ENCODE results near the gene RASGEF1C.

The RASGEF1C gene

GRCh38 chr5:180143656-180144364, 65.2 kb downstream of the RASGEF1C start:
- no peak for TF ChIP-seq TAF1 (IDR thresholded peaks at IDR 0.05; ENCODE audit: borderline replicate concordance, insufficient read depth, low read length)
- TF ChIP-seq SIN3A (IDR thresholded peaks at IDR 0.05; ENCODE audit: borderline replicate concordance, insufficient read depth, low read length), result no peak
- no peak for TF ChIP-seq POLR2AphosphoS5 (IDR thresholded peaks at IDR 0.05; ENCODE audit: low read depth, low read length)
- TF ChIP-seq FOXP2 (optimal IDR thresholded peaks at IDR 0.05; ENCODE audit: borderline replicate concordance, extremely low read depth, extremely low read length, insufficient read depth), result no peak
- TF ChIP-seq, protein P1, sequence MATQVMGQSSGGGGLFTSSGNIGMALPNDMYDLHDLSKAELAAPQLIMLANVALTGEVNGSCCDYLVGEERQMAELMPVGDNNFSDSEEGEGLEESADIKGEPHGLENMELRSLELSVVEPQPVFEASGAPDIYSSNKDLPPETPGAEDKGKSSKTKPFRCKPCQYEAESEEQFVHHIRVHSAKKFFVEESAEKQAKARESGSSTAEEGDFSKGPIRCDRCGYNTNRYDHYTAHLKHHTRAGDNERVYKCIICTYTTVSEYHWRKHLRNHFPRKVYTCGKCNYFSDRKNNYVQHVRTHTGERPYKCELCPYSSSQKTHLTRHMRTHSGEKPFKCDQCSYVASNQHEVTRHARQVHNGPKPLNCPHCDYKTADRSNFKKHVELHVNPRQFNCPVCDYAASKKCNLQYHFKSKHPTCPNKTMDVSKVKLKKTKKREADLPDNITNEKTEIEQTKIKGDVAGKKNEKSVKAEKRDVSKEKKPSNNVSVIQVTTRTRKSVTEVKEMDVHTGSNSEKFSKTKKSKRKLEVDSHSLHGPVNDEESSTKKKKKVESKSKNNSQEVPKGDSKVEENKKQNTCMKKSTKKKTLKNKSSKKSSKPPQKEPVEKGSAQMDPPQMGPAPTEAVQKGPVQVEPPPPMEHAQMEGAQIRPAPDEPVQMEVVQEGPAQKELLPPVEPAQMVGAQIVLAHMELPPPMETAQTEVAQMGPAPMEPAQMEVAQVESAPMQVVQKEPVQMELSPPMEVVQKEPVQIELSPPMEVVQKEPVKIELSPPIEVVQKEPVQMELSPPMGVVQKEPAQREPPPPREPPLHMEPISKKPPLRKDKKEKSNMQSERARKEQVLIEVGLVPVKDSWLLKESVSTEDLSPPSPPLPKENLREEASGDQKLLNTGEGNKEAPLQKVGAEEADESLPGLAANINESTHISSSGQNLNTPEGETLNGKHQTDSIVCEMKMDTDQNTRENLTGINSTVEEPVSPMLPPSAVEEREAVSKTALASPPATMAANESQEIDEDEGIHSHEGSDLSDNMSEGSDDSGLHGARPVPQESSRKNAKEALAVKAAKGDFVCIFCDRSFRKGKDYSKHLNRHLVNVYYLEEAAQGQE (IDR thresholded peaks at IDR 0.05; ENCODE audit: insufficient read depth in 1 of 2, low read depth in 2 of 2, low read length in 2 of 2), result no peak

GRCh38 chr5:180142824-180143610, 66.0 kb downstream of the RASGEF1C start:
- no peak for TF ChIP-seq TAF1 (IDR thresholded peaks at IDR 0.05; ENCODE audit: borderline replicate concordance, insufficient read depth, low read length)
- no peak for TF ChIP-seq SIN3A (IDR thresholded peaks at IDR 0.05; ENCODE audit: borderline replicate concordance, insufficient read depth, low read length)
- TF ChIP-seq, protein P1 (IDR thresholded peaks at IDR 0.05; ENCODE audit: insufficient read depth in 1 of 2, low read depth in 2 of 2, low read length in 2 of 2), result no peak
- TF ChIP-seq FOXP2 (optimal IDR thresholded peaks at IDR 0.05; ENCODE audit: borderline replicate concordance, extremely low read depth, extremely low read length, insufficient read depth), result no peak
- no peak for TF ChIP-seq POLR2AphosphoS5 (IDR thresholded peaks at IDR 0.05; ENCODE audit: low read depth, low read length)

DNA sequence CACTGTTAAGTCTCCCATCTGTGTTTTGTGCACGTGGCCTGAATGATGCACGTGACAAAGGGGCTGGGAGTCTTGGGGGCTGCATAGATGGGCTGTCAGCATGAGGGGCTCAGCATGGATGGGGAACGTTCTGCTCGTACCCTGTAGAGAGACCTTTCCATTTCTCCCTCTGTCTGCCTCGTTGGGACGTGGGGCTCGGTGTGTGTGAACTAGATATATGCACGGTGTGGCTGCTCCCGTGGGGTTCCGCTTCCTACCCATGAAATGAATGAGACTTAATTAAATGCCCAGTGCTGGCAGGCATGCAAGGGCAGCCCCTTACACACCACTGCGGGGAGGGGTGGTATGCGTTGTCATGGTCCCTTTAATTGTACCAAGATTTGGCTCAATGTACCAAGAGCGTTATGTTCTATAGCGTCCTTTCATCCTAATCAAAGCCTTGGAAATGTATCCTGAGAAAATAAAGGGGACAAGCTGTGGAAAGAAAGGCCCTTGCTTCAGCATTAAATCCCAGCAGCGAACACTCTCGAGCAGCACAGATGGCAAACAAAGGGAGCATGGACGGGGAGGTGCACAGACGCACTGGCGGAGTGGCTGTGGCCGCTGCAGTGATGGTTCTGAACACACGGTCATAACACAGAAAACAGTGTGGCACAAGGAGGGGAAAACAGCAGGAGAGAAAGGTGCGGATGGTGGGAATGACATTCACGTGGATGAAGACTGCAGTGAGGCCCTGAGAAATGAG, 66.8 kb downstream of the RASGEF1C start:
- TF ChIP-seq TAF1 (IDR thresholded peaks at IDR 0.05; ENCODE audit: borderline replicate concordance, insufficient read depth, low read length) (no peak), SIN3A (IDR thresholded peaks at IDR 0.05; ENCODE audit: borderline replicate concordance, insufficient read depth, low read length) (no peak), FOXP2 (optimal IDR thresholded peaks at IDR 0.05; ENCODE audit: borderline replicate concordance, extremely low read depth, extremely low read length, insufficient read depth) (no peak), POLR2AphosphoS5 (IDR thresholded peaks at IDR 0.05; ENCODE audit: low read depth, low read length) (no peak)
- TF ChIP-seq, protein P1 (IDR thresholded peaks at IDR 0.05; ENCODE audit: insufficient read depth in 1 of 2, low read depth in 2 of 2, low read length in 2 of 2), result no peak

- TF ChIP-seq TAF1 (IDR thresholded peaks at IDR 0.05; ENCODE audit: borderline replicate concordance, insufficient read depth, low read length) (no peak), SIN3A (IDR thresholded peaks at IDR 0.05; ENCODE audit: borderline replicate concordance, insufficient read depth, low read length) (no peak), FOXP2 (optimal IDR thresholded peaks at IDR 0.05; ENCODE audit: borderline replicate concordance, extremely low read depth, extremely low read length, insufficient read depth) (no peak), POLR2AphosphoS5 (IDR thresholded peaks at IDR 0.05; ENCODE audit: low read depth, low read length) (no peak)
- TF ChIP-seq, protein P1 (IDR thresholded peaks at IDR 0.05; ENCODE audit: insufficient read depth in 1 of 2, low read depth in 2 of 2, low read length in 2 of 2), result no peak
Measured at GRCh38 chr5:180141068-180141660, 67.8 kb downstream of the RASGEF1C start.

All from PFSK-1 (cell line).